ENCODE data around the gene PPP2R3B.
"Not testable (repeated sequence)": the region's sequence is repeated elsewhere in the genome, so short reads cannot be mapped to it uniquely, and the experiment has no call there.

Gene PPP2R3B

GRCh38 chrX:329291-329910 is 57.3 kb downstream of the PPP2R3B start:
- H3K9me3 Mint-ChIP-seq, result peaks cover 3% of the 10 kb centered on the region
- TF ChIP-seq CTCF (IDR thresholded peaks at IDR 0.05), result no peak
- H3K27ac Mint-ChIP-seq, result no peak overlapping the region
- H3K36me3 Mint-ChIP-seq (ENCODE audit: low read depth), result no peaks in the 10 kb centered on the region
- H3K27me3 Mint-ChIP-seq (ENCODE audit: low read depth, poor library complexity), result peaks cover 4% of the 10 kb centered on the region
- no peak overlapping the region for H3K4me3 Mint-ChIP-seq
- DNase-seq, result no peak
- H3K4me1 Mint-ChIP-seq, result peaks cover 13% of the 10 kb centered on the region

- H3K4me3 Mint-ChIP-seq, result no peak overlapping the region
- H3K4me1 Mint-ChIP-seq, result peaks cover 23% of the 10 kb centered on the region
- no peak for DNase-seq
- peaks cover 3% of the 10 kb centered on the region for H3K9me3 Mint-ChIP-seq
- TF ChIP-seq CTCF (IDR thresholded peaks at IDR 0.05), result no peak
- no peak overlapping the region for H3K27ac Mint-ChIP-seq
- no peaks in the 10 kb centered on the region for H3K36me3 Mint-ChIP-seq (ENCODE audit: low read depth)
- H3K27me3 Mint-ChIP-seq (ENCODE audit: low read depth, poor library complexity), result peaks cover 4% of the 10 kb centered on the region
These were observed 59.0 kb downstream of the PPP2R3B start for GRCh38 chrX:327660-328126.

DNA sequence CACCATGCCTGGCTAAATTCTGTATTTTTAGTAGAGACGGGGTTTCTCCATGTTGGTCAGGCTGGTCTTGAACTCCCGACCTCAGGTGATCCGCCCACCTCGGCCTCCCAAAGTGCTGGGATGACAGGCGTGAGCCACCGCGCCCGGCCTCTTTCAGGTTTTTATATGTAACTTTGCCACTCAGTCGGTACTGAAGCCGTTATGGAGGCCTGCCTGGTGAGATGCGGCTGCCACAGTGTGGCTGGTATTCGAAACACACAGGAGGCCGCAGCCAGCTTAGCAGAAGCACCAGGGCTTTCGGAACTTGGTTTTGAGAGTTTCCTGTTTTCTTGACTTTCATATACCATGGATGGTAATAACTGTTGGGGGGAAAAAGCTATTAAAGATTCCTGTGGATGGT is 62.0 kb downstream of the PPP2R3B start:
- H3K36me3 Mint-ChIP-seq (ENCODE audit: low read depth); H3K27me3 Mint-ChIP-seq (ENCODE audit: low read depth, poor library complexity); H3K9me3 Mint-ChIP-seq; H3K4me3 Mint-ChIP-seq; H3K27ac Mint-ChIP-seq; DNase-seq: not testable (repeated sequence)
- H3K4me1 Mint-ChIP-seq, result peaks cover 29% of the 10 kb centered on the region

GRCh38 chrX:323721-324628 is 62.7 kb downstream of the PPP2R3B start:
- Mint-ChIP-seq H3K27me3 (ENCODE audit: low read depth, poor library complexity) (peaks cover 7% of the 10 kb centered on the region), H3K4me1 (peaks cover 29% of the 10 kb centered on the region), H3K36me3 (ENCODE audit: low read depth) (no peaks in the 10 kb centered on the region), H3K9me3 (no peaks in the 10 kb centered on the region), H3K27ac (peak overlapping the region; percentile 2), H3K4me3 (no peak overlapping the region)
- no peak for TF ChIP-seq CTCF (IDR thresholded peaks at IDR 0.05)
- DNase-seq, result peak; percentile 53

DNA sequence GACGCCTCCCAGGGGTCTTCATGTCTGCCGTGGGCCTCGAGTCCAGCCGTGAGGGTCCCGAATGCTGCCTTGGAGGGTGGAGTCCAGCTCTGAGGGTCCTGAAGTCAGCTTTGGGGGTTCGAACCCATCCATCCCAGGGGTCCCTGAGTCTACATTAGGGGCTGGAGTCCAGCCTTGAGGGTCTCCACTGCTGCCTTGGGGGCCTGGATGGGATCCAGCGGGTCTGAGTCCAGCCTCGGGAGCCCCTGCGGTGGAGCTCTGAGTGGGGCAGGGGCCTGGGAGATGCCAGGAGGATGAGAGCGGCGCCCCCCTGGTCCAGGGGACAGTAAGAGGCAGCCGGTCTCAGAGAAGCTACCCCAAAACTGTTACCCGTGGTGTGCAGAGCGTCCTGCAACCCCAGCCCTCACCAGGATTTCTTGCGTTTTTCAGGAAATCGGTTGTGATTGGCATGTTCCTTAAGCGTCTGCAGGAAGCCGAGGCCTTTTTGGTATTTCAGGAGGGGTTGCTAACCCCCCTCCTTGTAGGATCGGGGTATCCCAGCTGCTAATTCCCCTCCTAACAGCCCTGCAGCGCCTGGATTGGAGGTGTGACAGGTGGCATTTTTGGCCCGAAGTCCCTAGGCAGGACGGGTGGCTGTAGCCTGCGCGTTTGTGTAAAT is 66.5 kb downstream of the PPP2R3B start:
- no peak for TF ChIP-seq CTCF (IDR thresholded peaks at IDR 0.05)
- DNase-seq, result no peak
- H3K4me3 Mint-ChIP-seq, result peak overlapping the region; percentile 89
- peaks cover 6% of the 10 kb centered on the region for H3K27me3 Mint-ChIP-seq (ENCODE audit: low read depth, poor library complexity)
- peaks cover 21% of the 10 kb centered on the region for H3K4me1 Mint-ChIP-seq
- no peaks in the 10 kb centered on the region for H3K9me3 Mint-ChIP-seq
- H3K36me3 Mint-ChIP-seq (ENCODE audit: low read depth), result no peaks in the 10 kb centered on the region
- H3K27ac Mint-ChIP-seq, result peak overlapping the region; percentile 84

DNA sequence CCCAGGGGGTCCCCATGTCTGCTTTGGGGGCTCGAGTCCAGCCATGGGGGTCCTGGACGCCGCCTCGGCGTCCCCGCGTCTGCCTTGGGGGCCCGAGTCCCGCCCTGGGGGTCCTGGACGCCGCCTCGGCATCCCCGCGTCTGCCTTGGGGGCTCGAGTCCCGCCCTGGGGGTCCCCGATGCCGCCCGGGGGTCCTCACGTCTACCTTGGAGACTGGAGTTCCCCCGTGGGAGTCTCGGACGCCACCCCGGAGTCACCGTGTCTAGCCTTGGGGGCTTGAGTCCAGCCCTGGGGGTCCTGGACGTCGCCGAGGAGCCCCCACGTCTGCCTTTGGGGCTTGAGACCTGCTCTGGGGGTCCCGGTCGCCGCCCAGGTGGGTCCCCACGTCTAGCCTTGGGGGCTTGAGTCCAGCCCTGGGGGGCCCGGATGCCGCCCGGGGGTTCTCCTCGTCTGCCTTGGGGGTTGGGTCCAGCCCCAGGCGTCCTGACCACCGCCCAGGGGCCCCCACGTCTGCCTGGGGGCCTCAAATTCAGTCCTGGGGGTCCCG is 67.1 kb downstream of the PPP2R3B start:
- H3K9me3 Mint-ChIP-seq, result no peaks in the 10 kb centered on the region
- TF ChIP-seq CTCF (IDR thresholded peaks at IDR 0.05), result no peak
- peaks cover 18% of the 10 kb centered on the region for H3K4me1 Mint-ChIP-seq
- peak overlapping the region; percentile 89 for H3K4me3 Mint-ChIP-seq
- no peak for DNase-seq
- peaks cover 3% of the 10 kb centered on the region for H3K27me3 Mint-ChIP-seq (ENCODE audit: low read depth, poor library complexity)
- H3K36me3 Mint-ChIP-seq (ENCODE audit: low read depth), result no peaks in the 10 kb centered on the region
- H3K27ac Mint-ChIP-seq, result no peak overlapping the region

All from nephron progenitor cell (in vitro differentiated cells).